Fibroblast of villous mesenchyme (primary cell): Measurements from ENCODE around the gene RAET1L. TPM values are rescaled to one million over a fixed set of nuclear protein-coding genes. Genes with fewer than 3 reads are reported as not detected.
A peak's percentile ranks its signal among the peaks of the same experiment; 100 is the strongest.
"Not testable (repeated sequence)": the region's sequence is repeated elsewhere in the genome, so short reads cannot be mapped to it uniquely, and the experiment has no call there.

Experiments used
- DNase-seq: peaks from one replicate; pipeline ENCODE4 v3.0.0-alpha.2; 2010; ENCODE audit warnings: low read depth
- H3K4me3 ChIP-seq: 2 replicates; pipeline ENCODE4 v1.5.1; 2011; ENCODE audit warnings: low read depth, mild to moderate bottlenecking, low read length
- total RNA-seq: library from RNA; depleted of rRNA; stranded (reverse); fragments of >200 nt; gene quantifications from 2 replicates; pipeline ENCODE4 v1.2.3, GENCODE V29; 2012
- TF ChIP-seq, protein P1 (sequence below): IDR thresholded peaks from 2 replicates; pipeline ENCODE4 v1.5.1; 2012; ENCODE audit warnings: low read depth, mild to moderate bottlenecking, low read length; ENCODE audit not compliant: insufficient read depth

RAET1L gene
- total RNA-seq, 1 donor = not detected

DNA sequence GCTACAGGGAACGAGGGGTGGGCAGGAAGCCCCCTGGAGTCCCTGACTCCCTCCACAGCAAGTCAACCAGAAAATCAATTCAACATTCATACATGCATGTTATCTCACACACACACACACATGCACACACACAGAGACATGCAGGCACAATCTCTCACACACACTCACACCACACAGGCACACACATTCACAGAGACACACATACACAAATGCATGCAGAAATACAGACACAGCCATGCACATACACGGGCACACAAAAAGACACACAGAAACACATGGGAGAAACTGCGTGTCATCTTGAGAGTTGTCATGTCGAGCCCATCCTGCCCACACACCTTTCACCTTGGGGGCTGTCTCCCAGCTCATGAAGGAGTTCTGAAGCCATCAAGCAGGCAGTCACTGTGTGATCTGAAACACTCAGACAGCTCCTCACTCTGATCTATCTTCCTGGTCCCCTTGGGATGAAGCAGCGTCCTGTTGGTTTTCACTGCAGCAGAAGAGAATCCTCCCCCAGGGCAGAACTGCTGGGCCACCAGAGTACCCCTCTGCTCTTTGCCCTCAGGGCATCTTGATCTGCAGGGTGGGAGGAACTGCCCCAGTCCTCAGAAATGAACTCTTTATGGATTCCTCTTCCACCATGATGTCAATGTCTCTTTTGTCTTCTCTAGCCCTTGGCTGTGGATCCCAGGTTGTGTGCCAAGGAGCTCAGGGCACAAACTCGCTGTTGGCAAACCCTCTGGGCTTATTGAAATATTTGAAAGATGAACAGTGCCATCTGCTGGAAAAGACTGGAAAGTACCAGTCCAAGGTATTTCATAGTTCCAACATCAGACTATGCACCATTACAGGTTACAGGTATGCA is 8.8 kb downstream of the RAET1L start:
- no peak overlapping the region for H3K4me3 ChIP-seq
- TF ChIP-seq, protein P1, sequence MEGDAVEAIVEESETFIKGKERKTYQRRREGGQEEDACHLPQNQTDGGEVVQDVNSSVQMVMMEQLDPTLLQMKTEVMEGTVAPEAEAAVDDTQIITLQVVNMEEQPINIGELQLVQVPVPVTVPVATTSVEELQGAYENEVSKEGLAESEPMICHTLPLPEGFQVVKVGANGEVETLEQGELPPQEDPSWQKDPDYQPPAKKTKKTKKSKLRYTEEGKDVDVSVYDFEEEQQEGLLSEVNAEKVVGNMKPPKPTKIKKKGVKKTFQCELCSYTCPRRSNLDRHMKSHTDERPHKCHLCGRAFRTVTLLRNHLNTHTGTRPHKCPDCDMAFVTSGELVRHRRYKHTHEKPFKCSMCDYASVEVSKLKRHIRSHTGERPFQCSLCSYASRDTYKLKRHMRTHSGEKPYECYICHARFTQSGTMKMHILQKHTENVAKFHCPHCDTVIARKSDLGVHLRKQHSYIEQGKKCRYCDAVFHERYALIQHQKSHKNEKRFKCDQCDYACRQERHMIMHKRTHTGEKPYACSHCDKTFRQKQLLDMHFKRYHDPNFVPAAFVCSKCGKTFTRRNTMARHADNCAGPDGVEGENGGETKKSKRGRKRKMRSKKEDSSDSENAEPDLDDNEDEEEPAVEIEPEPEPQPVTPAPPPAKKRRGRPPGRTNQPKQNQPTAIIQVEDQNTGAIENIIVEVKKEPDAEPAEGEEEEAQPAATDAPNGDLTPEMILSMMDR = peak; percentile 56
- peak; percentile 63 for DNase-seq

DNA sequence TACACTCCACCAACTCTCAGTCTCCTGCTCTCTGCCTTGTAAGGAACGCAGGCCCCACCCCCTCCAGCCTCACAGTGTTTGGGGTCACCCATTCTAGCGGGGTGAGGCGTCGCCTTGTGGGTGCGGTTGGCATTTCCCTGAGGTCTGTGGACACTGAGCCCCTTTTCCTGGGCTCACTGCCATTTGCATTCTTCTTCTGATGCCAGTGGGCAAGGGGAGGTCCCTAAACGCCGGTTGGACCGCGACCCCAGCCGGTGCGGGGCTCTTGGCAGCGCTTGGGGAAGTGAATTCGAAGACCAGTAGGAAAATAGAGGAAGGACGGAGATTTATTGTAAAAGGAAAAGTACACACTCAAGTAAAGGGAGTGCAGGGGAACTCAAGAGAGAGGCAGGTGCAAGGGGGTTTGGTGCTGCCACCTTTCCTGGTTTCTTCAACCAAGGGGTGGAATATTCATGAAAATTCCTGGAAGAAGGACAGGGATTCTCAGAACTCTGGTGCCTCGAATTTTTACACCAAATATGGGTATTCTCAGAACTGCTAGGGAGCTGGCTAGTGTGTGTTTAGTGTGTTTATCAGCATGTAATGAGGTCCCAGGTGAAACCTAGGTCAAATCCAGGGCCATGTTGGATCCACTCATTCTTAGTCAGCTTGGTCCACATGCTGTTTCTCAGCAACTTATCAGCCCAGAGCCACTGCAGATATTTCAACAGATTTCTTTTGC is 9.9 kb downstream of the RAET1L start:
- not testable (repeated sequence) for H3K4me3 ChIP-seq, DNase-seq

DNA sequence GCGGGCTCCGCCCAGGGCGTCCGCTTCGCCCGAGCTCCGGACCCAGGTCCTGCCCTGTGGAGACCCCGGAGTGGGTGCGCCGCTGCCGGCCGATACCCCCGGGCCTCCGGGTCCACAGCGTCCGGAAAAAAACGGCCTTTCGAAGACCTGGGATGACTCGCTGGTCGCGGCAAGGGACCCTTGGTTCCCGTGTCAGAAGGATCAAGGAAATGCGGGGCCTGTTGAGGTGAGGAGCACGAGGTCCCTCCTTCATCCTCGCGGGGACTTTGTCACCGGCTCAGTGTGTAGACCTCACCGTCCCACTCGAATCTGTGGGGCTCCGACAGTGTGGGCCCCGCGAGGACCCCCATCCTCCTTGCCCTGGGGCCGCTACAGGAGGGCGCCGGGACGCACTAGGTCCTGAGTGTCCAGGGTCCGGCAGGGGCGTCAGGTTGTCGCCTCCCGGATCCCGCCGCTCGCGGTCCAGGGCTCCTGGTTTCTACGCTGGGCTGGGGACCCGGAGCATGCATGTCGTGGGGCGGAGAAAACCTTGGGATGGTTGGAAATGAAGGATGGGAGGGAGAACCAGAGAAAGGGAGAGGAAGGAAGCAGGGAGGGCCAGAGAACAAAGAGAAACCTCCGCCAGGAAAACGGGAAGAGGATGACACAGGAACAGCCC is 10.6 kb downstream of the RAET1L start:
- not testable (repeated sequence) for DNase-seq, H3K4me3 ChIP-seq

- not testable (repeated sequence) for DNase-seq, H3K4me3 ChIP-seq
Observed at GRCh38 chr6:150013785-150014622, 11.3 kb downstream of the RAET1L start.

GRCh38 chr6:150012846-150013784 is 12.2 kb downstream of the RAET1L start:
- H3K4me3 ChIP-seq, DNase-seq: not testable (repeated sequence)

DNA sequence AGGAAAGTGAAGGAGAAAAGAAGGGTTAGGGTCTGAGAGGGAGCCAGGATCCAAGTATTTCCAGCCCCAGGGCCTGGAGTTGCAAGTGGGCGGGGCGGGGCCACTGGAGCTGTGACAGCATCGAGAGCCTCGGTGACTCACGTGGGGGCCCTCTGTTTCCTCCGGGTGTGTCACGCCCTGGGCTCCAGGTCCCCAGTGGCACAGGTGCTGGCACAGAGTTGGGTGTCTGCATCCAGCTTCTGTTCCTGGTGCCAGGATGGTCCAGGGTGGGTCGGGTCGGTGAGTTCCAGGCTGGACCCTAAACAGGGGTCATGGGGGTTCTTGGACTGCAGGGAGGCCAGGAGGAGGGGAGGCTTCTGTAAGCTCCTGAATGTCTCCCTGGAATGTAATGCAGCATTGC is 16.7 kb downstream of the RAET1L start:
- TF ChIP-seq, protein P1 = no peak
- H3K4me3 ChIP-seq = no peak overlapping the region
- no peak for DNase-seq

- peak; percentile 7 for DNase-seq
- TF ChIP-seq, protein P1 = peak; percentile 55
- H3K4me3 ChIP-seq = no peak overlapping the region
Observed at GRCh38 chr6:150006961-150007464, 18.3 kb downstream of the RAET1L start.
